GM12865 (cell line): ENCODE results near the gene MRPL44.

Experiments
- DNase-seq: peaks from one replicate; pipeline ENCODE4 v3.0.0; 2010; ENCODE audit warnings: low read depth
- H3K4me3 ChIP-seq: 2 replicates; pipeline ENCODE4 v1.5.1; 2011; ENCODE audit warnings: mild to moderate bottlenecking, low read depth, low read length, control low read depth
- CTCF ChIP-seq: IDR thresholded peaks from 2 replicates; pipeline ENCODE4 v1.5.1; 2011; ENCODE audit warnings: low read length, control low read depth, low read depth, inconsistent platforms; ENCODE audit not compliant: insufficient read depth; ENCODE audit errors: missing control alignments

Gene MRPL44

DNA sequence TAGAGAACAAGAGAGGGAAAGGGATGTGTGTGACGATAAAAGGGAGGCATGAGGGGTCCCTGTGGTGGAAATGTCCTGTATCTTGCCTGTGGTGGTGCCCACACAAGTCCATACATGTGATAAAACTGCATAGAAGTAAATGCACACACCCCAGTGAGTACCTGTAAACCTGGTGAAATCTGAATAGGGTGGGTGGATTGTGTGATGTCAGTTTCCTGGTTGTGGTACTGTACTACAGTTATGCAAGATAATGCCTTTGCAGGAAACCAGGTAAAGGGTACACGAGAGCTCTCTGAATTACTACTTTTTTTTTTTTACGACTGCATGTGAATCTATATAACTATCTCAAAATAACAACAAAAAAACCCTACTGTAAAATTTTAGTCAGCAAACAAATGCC lies 59.7 kb downstream of the MRPL44 start:
- TF ChIP-seq CTCF, result no peak
- DNase-seq, result no peak
- no peak overlapping the region for H3K4me3 ChIP-seq
